H9 (cell line): ENCODE measurements around the gene ILF3. TPM values are rescaled to one million over a fixed set of nuclear protein-coding genes. Genes with fewer than 3 reads are reported as not detected.

Experiments used
- DNase-seq: peaks from one replicate; pipeline ENCODE4 v3.0.0-alpha.2; 2017
- H2AFZ ChIP-seq: one replicate; pipeline ENCODE4 v1.6.1; 2013; ENCODE audit warnings: mild to moderate bottlenecking, low read length, control low read depth, moderate library complexity
- H2AK5ac ChIP-seq: 2 replicates; pipeline ENCODE4 v1.6.1; 2013; ENCODE audit warnings: low read length, control low read depth, mixed read lengths; ENCODE audit not compliant: insufficient read length
- H2BK120ac ChIP-seq: one replicate; pipeline ENCODE4 v1.6.1; 2013; ENCODE audit warnings: low read depth, mild to moderate bottlenecking, low read length, control low read depth, inconsistent platforms; ENCODE audit not compliant: poor library complexity, severe bottlenecking
- H2BK12ac ChIP-seq: 2 replicates; pipeline ENCODE4 v1.6.1; 2013; ENCODE audit warnings: low read length, control low read depth, mixed read lengths, low read depth; ENCODE audit not compliant: insufficient read length
- H2BK15ac ChIP-seq: 2 replicates; pipeline ENCODE4 v1.6.1; 2013; ENCODE audit warnings: low read depth, low read length, control low read depth
- H2BK20ac ChIP-seq: one replicate; pipeline ENCODE4 v1.6.1; 2013; ENCODE audit warnings: low read depth, mild to moderate bottlenecking, low read length, control low read depth, inconsistent platforms; ENCODE audit not compliant: poor library complexity, severe bottlenecking
- H2BK5ac ChIP-seq: 2 replicates; pipeline ENCODE4 v1.6.1; 2013; ENCODE audit warnings: low read length, control low read depth, mixed read lengths; ENCODE audit not compliant: insufficient read length
- H3K14ac ChIP-seq: 2 replicates; pipeline ENCODE4 v1.6.1; 2013; ENCODE audit warnings: low read length, control low read depth; ENCODE audit not compliant: insufficient read depth
- H3K18ac ChIP-seq: 2 replicates; pipeline ENCODE4 v1.6.1; 2013; ENCODE audit warnings: low read depth, mild to moderate bottlenecking, mixed read lengths, low read length, control low read depth; ENCODE audit not compliant: insufficient read length
- H3K23ac ChIP-seq: 2 replicates; pipeline ENCODE4 v1.6.1; 2013; ENCODE audit warnings: low read length, control low read depth, mixed read lengths, low read depth; ENCODE audit not compliant: insufficient read length
- H3K23me2 ChIP-seq: 2 replicates; pipeline ENCODE4 v1.6.1; 2013; ENCODE audit warnings: low read depth, mild to moderate bottlenecking, mixed read lengths, low read length, control low read depth; ENCODE audit not compliant: insufficient read length, poor library complexity, severe bottlenecking
- H3K27ac ChIP-seq: 2 replicates; pipeline ENCODE4 v1.5.1; 2013; ENCODE audit warnings: low read length, control low read depth, mixed read lengths, low read depth; ENCODE audit not compliant: insufficient read length
- H3K27me3 ChIP-seq: 2 replicates; pipeline ENCODE4 v1.6.1; 2013; ENCODE audit warnings: low read length, control low read depth, inconsistent platforms; ENCODE audit not compliant: insufficient read depth
- H3K4ac ChIP-seq: 2 replicates; pipeline ENCODE4 v1.6.1; 2013; ENCODE audit warnings: low read depth, mild to moderate bottlenecking, control low read depth, inconsistent platforms, low read length, moderate library complexity
- H3K4me1 ChIP-seq: 2 replicates; pipeline ENCODE4 v1.6.1; 2013; ENCODE audit warnings: low read length, control low read depth, inconsistent platforms; ENCODE audit not compliant: insufficient read depth
- H3K4me2 ChIP-seq: 2 replicates; pipeline ENCODE4 v1.6.1; 2013; ENCODE audit warnings: low read length, control low read depth, mixed read lengths; ENCODE audit not compliant: insufficient read length, insufficient read depth
- H3K56ac ChIP-seq: 2 replicates; pipeline ENCODE4 v1.6.1; 2013; ENCODE audit warnings: low read depth, mild to moderate bottlenecking, mixed read lengths, low read length, control low read depth; ENCODE audit not compliant: insufficient read length
- H3K79me1 ChIP-seq: 2 replicates; pipeline ENCODE4 v1.6.1; 2013; ENCODE audit warnings: low read depth, mild to moderate bottlenecking, moderate library complexity, low read length, control low read depth, inconsistent platforms; ENCODE audit not compliant: insufficient read depth, poor library complexity, severe bottlenecking
- H3K79me2 ChIP-seq: 2 replicates; pipeline ENCODE4 v1.6.1; 2013; ENCODE audit warnings: low read length, control low read depth, inconsistent platforms; ENCODE audit not compliant: insufficient read depth
- H3K9ac ChIP-seq: 2 replicates; pipeline ENCODE4 v1.6.1; 2013; ENCODE audit warnings: low read length, control low read depth, mixed read lengths; ENCODE audit not compliant: insufficient read length; ENCODE audit errors: extremely low read depth
- H3K9me3 ChIP-seq: one replicate; pipeline ENCODE4 v1.6.1; 2013; ENCODE audit warnings: low read depth, low read length, inconsistent platforms; ENCODE audit not compliant: control insufficient read depth
- H3T11ph ChIP-seq: one replicate; pipeline ENCODE4 v1.6.1; 2013; ENCODE audit warnings: mild to moderate bottlenecking, low read length, control low read depth, inconsistent platforms
- H4K20me1 ChIP-seq: one replicate; pipeline ENCODE4 v1.6.1; 2013; ENCODE audit not compliant: control insufficient read depth, insufficient read length, insufficient read depth
- H4K5ac ChIP-seq: 2 replicates; pipeline ENCODE4 v1.6.1; 2013; ENCODE audit warnings: low read depth, mild to moderate bottlenecking, mixed read lengths, low read length, control low read depth; ENCODE audit not compliant: insufficient read length
- H4K8ac ChIP-seq: replicated peaks from 2 replicates; pipeline ENCODE4 v1.6.1; 2013; ENCODE audit warnings: low read length, control low read depth, mixed read lengths, low read depth; ENCODE audit not compliant: insufficient read length
- H4K91ac ChIP-seq: 2 replicates; pipeline ENCODE4 v1.6.1; 2013; ENCODE audit warnings: low read depth, mild to moderate bottlenecking, moderate library complexity, mixed read lengths, low read length, control low read depth; ENCODE audit not compliant: insufficient read length
- H3K27ac Mint-ChIP-seq, 3 experiments: 2 replicates in 2 of 3; 3 replicates in 1 of 3; pipeline ENCODE4 v1.8.0; 2020 to 2021; ENCODE audit warnings: mixed read lengths in 3 of 3, mild to moderate bottlenecking in 1 of 3, moderate library complexity in 1 of 3
- H3K27me3 Mint-ChIP-seq: 2 replicates; pipeline ENCODE4 v1.8.0; 2021; ENCODE audit warnings: low read depth, mild to moderate bottlenecking, moderate library complexity, mixed read lengths
- H3K36me3 Mint-ChIP-seq, 3 experiments: 2 replicates in 2 of 3; 3 replicates in 1 of 3; pipeline ENCODE4 v1.8.0; 2020 to 2021; ENCODE audit warnings: low read depth in 3 of 3, mixed read lengths in 3 of 3; ENCODE audit not compliant: insufficient read depth in 1 of 3
- H3K4me1 Mint-ChIP-seq, 2 experiments: 2 replicates each; pipeline ENCODE4 v1.8.0; 2020; ENCODE audit warnings: mixed read lengths in 2 of 2
- H3K4me3 Mint-ChIP-seq, 2 experiments: 2 replicates in 1 of 2; 3 replicates in 1 of 2; pipeline ENCODE4 v1.8.0; 2020 to 2021; ENCODE audit warnings: mild to moderate bottlenecking in 2 of 2, mixed read lengths in 2 of 2, moderate library complexity in 1 of 2
- H3K9me3 Mint-ChIP-seq, 2 experiments: 2 replicates in 1 of 2; 3 replicates in 1 of 2; pipeline ENCODE4 v1.8.0; 2020; ENCODE audit warnings: mild to moderate bottlenecking in 2 of 2, mixed read lengths in 2 of 2, moderate library complexity in 1 of 2
- WGBS: extraction: QIAGEN DNeasy Blood & Tissue Kit; methylation state at CpG from one replicate; pipeline ENCODE4 v1.1.7; 2013; ENCODE audit warnings: missing lambda C conversion rate, low lambda C conversion rate, mixed read lengths; ENCODE audit not compliant: insufficient read length; ENCODE audit errors: extremely low coverage; 5-methylcytosine and 5-hydroxymethylcytosine counted together
- total RNA-seq: library from RNA; stranded (reverse); gene quantifications from 2 replicates; pipeline ENCODE4 v1.2.1, GENCODE V29; 2021
- TF ChIP-seq, protein P1 (sequence below): fragments of 200-600 bp; sonication (generic); conservative IDR thresholded peaks from 3 replicates; pipeline ENCODE4 v1.8.0; 2021; ENCODE audit warnings: antibody characterized with exemption, mild to moderate bottlenecking

ILF3 gene
- total RNA-seq, 1 experiment from 2014 or later: 841 TPM

DNA sequence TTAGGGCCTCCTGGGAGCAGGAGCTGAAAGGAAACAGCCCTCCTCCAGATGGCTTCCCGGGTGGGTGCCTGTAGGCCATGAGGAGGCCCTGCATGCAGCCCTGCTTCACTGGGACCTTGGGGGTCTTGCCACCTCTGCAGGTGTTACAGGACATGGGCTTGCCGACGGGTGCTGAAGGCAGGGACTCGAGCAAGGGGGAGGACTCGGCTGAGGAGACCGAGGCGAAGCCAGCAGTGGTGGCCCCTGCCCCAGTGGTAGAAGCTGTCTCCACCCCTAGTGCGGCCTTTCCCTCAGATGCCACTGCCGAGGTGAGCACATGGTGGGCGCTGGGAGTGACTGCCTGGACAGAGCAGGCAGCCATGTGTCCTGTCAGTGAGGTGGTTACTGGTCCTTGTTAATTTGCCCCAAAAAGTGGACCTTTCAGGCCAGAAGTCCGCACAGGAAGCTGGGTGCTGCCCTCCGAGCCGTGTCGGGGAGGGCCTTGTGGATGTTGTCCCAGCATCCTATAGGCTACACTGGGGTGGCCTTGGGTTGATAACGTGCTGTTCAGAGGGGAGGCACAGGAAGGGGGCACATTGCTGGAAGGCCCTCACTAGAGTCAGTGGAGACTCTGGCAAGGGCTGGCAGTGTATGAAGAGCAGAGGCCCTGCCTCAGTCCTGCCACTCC lies 28.4 kb downstream of the ILF3 start:
- TF ChIP-seq, protein P1, sequence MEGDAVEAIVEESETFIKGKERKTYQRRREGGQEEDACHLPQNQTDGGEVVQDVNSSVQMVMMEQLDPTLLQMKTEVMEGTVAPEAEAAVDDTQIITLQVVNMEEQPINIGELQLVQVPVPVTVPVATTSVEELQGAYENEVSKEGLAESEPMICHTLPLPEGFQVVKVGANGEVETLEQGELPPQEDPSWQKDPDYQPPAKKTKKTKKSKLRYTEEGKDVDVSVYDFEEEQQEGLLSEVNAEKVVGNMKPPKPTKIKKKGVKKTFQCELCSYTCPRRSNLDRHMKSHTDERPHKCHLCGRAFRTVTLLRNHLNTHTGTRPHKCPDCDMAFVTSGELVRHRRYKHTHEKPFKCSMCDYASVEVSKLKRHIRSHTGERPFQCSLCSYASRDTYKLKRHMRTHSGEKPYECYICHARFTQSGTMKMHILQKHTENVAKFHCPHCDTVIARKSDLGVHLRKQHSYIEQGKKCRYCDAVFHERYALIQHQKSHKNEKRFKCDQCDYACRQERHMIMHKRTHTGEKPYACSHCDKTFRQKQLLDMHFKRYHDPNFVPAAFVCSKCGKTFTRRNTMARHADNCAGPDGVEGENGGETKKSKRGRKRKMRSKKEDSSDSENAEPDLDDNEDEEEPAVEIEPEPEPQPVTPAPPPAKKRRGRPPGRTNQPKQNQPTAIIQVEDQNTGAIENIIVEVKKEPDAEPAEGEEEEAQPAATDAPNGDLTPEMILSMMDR: no peak
- H3K36me3 Mint-ChIP-seq: peaks cover 64 to 98% (median 97%) of the 10 kb centered on the region in 3 experiments
- H3K9me3 ChIP-seq: no peaks in the 10 kb centered on the region
- H3K79me1 ChIP-seq: peaks cover 11% of the 10 kb centered on the region
- H3K27ac ChIP-seq: no peak overlapping the region
- H3K14ac ChIP-seq: no peak overlapping the region
- H3K27me3 ChIP-seq: no peaks in the 10 kb centered on the region
- WGBS: no CpG with 5 or more reads among the region's 15 CpGs
- H2BK120ac ChIP-seq: no peak overlapping the region
- no peak overlapping the region for H4K5ac ChIP-seq
- DNase-seq: no peak
- H3K27me3 Mint-ChIP-seq: peaks cover 3% of the 10 kb centered on the region
- peaks cover 3% of the 10 kb centered on the region; the same call in 1 of the 2 replicates for H3K79me2 ChIP-seq
- H4K20me1 ChIP-seq: peaks cover 3% of the 10 kb centered on the region
- H2AK5ac ChIP-seq: no peak overlapping the region
- peak overlapping the region in 1 of 3 experiments; percentile 51; a peak in 2 of 7 replicates for H3K27ac Mint-ChIP-seq
- no peaks in the 10 kb centered on the region for H3K4me1 Mint-ChIP-seq
- no peak overlapping the region for H3K9ac ChIP-seq
- H3K23ac ChIP-seq: no peak overlapping the region
- no peak overlapping the region for H3K4me2 ChIP-seq
- no peak overlapping the region for H3K18ac ChIP-seq
- H2BK5ac ChIP-seq: no peak overlapping the region
- no peaks in the 10 kb centered on the region for H3K4me1 ChIP-seq
- no peaks in the 10 kb centered on the region for H3K23me2 ChIP-seq
- H4K91ac ChIP-seq: no peak overlapping the region
- no peak overlapping the region for H2BK15ac ChIP-seq
- H2BK12ac ChIP-seq: no peak overlapping the region
- no peak overlapping the region for H2BK20ac ChIP-seq
- H3K4me3 Mint-ChIP-seq: no peak overlapping the region
- H3K9me3 Mint-ChIP-seq: no peaks in the 10 kb centered on the region
- H3T11ph ChIP-seq: no peak overlapping the region
- H2AFZ ChIP-seq: no peak overlapping the region
- no peak overlapping the region for H4K8ac ChIP-seq
- no peak overlapping the region for H3K4ac ChIP-seq
- no peak overlapping the region for H3K56ac ChIP-seq
